PC-9 (cell line): ENCODE measurements around the gene DNAJC22. TPM values are rescaled to one million over a fixed set of nuclear protein-coding genes. Genes with fewer than 3 reads are reported as not detected.

Experiments used
- BruUV-seq: library from RNA; stranded (reverse); fragments of 400-500 nt; replicated peaks from 2 replicates; lab custom pipeline; 2021; lab: Mats Ljungman, UMichigan
- CTCF ChIA-PET: fragments of 300-600 bp; sonication (Branson Sonifier 250); formaldehyde crosslinking; loops from one replicate; lab custom pipeline; 2022; ENCODE audit warnings: antibody characterized with exemption; lab: Charles Lee
- POLR2A ChIA-PET: fragments of 300-600 bp; sonication (Branson Sonifier 250); formaldehyde crosslinking; loops from one replicate; lab custom pipeline; 2022; ENCODE audit warnings: antibody characterized with exemption; ENCODE audit not compliant: unreplicated experiment; lab: Charles Lee
- DNase-seq, 2 experiments: peaks; one replicate each; pipeline versions ENCODE4 v3.0.0 to v3.0.0-alpha.2; 2015 to 2022; ENCODE audit warnings: mixed read lengths in 1 of 2
- H2AFZ ChIP-seq: fragments of 200-600 bp; sonication (generic); 2 replicates; pipeline ENCODE4 v1.8.1; 2017; ENCODE audit warnings: antibody characterized with exemption
- H3F3A ChIP-seq: fragments of 200-600 bp; sonication (generic); 2 replicates; pipeline ENCODE4 v1.8.1; 2017; ENCODE audit warnings: antibody characterized with exemption, mild to moderate bottlenecking, low read depth; ENCODE audit not compliant: insufficient read depth
- H3K27ac ChIP-seq: fragments of 200-600 bp; sonication (generic); 2 replicates; pipeline ENCODE4 v1.6.1; 2016; ENCODE audit warnings: mixed run types
- H3K27me3 ChIP-seq: fragments of 200-600 bp; sonication (generic); 2 replicates; pipeline ENCODE4 v1.6.1; 2016; ENCODE audit warnings: low read depth, mixed run types; ENCODE audit not compliant: insufficient read depth
- H3K36me3 ChIP-seq: fragments of 200-600 bp; sonication (generic); 2 replicates; pipeline ENCODE4 v1.6.1; 2016; ENCODE audit warnings: low read depth, mixed run types
- H3K4me1 ChIP-seq: fragments of 200-600 bp; sonication (generic); replicated peaks from 2 replicates; pipeline ENCODE4 v1.6.1; 2016; ENCODE audit warnings: mixed run types; ENCODE audit not compliant: insufficient read depth
- H3K4me2 ChIP-seq: fragments of 200-600 bp; sonication (generic); 2 replicates; pipeline ENCODE4 v1.6.1; 2017; ENCODE audit warnings: mixed run types
- H3K4me3 ChIP-seq: fragments of 200-600 bp; sonication (generic); 2 replicates; pipeline ENCODE4 v1.6.1; 2016; ENCODE audit warnings: mixed run types
- H3K79me2 ChIP-seq: fragments of 200-600 bp; sonication (generic); 2 replicates; pipeline ENCODE4 v1.6.1; 2017; ENCODE audit warnings: low read depth, mixed run types
- H3K9me2 ChIP-seq: fragments of 200-600 bp; sonication (generic); 2 replicates; pipeline ENCODE4 v1.8.1; 2017; ENCODE audit warnings: mild to moderate bottlenecking; ENCODE audit not compliant: insufficient read depth
- H3K9me3 ChIP-seq: fragments of 200-600 bp; sonication (generic); 2 replicates; pipeline ENCODE4 v1.8.1; 2016; ENCODE audit warnings: low read depth; ENCODE audit not compliant: insufficient read depth
- H4K20me1 ChIP-seq: fragments of 200-600 bp; sonication (generic); 2 replicates; pipeline ENCODE4 v1.8.1; 2017; ENCODE audit not compliant: insufficient read depth
- EZH2 ChIP-seq: fragments of 200-600 bp; sonication (generic); IDR thresholded peaks from 2 replicates; pipeline ENCODE4 v1.8.0; 2017; ENCODE audit warnings: antibody characterized with exemption, low read depth
- intact Hi-C: fragments of 100-400 bp; cut with micrococcal nuclease; formaldehyde crosslinking; loops from one replicate; pipeline ENCODE4 v1.10.0; 2022; ENCODE audit not compliant: unreplicated experiment
- total RNA-seq: library from RNA; stranded (reverse); gene quantifications from 2 replicates; pipeline ENCODE4 v1.2.3, GENCODE V29; 2021
- TF ChIP-seq, protein P1 (sequence below): fragments of 200-600 bp; sonication (generic); conservative IDR thresholded peaks from 2 replicates; pipeline ENCODE4 v1.6.1; 2017; ENCODE audit warnings: mixed run types, antibody characterized with exemption, mild to moderate bottlenecking, moderate library complexity

DNAJC22 gene
- total RNA-seq, 1 experiment from 2014 or later: 3.7 TPM

DNA sequence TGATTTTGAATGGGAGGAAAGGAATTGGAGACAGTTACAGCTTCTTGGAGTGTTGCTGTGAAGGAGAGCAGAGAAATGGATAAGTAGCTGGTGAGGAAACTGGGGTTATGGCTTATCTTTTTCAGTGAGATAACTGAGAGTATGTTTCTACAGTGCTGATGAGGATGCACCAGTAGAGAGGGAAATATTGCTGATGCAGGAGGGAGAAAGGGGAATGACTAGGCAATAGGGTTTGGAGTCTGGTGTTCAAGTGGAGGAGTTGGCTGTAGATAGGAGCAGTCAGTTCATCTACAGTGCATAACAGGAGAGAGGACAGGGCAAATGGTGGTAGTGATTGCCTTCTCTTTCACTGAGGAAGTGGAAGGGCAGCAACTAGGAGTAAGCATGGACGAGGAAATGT lies 53.6 kb downstream of the DNAJC22 start:
- no peaks in the 10 kb centered on the region for H3K27me3 ChIP-seq
- no peaks in the 10 kb centered on the region for H3K9me2 ChIP-seq
- H3K4me1 ChIP-seq: peaks cover 8% of the 10 kb centered on the region
- no peak overlapping the region for H3K4me3 ChIP-seq
- no peak for DNase-seq
- no peak overlapping the region for H3K27ac ChIP-seq
- H3K36me3 ChIP-seq: no peaks in the 10 kb centered on the region
- peaks cover 7% of the 10 kb centered on the region; the same call in 1 of the 2 replicates for H4K20me1 ChIP-seq
- POLR2A ChIA-PET: interaction anchor here (0.6 kb wide), 1 partner anchor 33 kb away, joined by 3 read pairs; no protein-coding TSS in a partner anchor
- peaks cover 31% of the 10 kb centered on the region for H3K79me2 ChIP-seq
- H3K9me3 ChIP-seq: no peaks in the 10 kb centered on the region
- CTCF ChIA-PET: no interaction called here
- H2AFZ ChIP-seq: no peak overlapping the region
- peaks cover 4% of the 10 kb centered on the region; the same call in 1 of the 2 replicates for H3F3A ChIP-seq
- TF ChIP-seq, protein P1, sequence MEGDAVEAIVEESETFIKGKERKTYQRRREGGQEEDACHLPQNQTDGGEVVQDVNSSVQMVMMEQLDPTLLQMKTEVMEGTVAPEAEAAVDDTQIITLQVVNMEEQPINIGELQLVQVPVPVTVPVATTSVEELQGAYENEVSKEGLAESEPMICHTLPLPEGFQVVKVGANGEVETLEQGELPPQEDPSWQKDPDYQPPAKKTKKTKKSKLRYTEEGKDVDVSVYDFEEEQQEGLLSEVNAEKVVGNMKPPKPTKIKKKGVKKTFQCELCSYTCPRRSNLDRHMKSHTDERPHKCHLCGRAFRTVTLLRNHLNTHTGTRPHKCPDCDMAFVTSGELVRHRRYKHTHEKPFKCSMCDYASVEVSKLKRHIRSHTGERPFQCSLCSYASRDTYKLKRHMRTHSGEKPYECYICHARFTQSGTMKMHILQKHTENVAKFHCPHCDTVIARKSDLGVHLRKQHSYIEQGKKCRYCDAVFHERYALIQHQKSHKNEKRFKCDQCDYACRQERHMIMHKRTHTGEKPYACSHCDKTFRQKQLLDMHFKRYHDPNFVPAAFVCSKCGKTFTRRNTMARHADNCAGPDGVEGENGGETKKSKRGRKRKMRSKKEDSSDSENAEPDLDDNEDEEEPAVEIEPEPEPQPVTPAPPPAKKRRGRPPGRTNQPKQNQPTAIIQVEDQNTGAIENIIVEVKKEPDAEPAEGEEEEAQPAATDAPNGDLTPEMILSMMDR: no peak
- no peak for TF ChIP-seq EZH2
- H3K4me2 ChIP-seq: no peak overlapping the region
- intact Hi-C loops: no loop called here
- BruUV-seq: no TSS peak

Other genes starting within 250 kb of the DNAJC22 start
- 53.9 and 63.3 TPM in 2 replicates for gene LMBR1L, start 236.0 kb upstream of the DNAJC22 start, total RNA-seq
- 930 and 1,061 TPM in 2 replicates for gene TUBA1B, start 215.5 kb upstream of the DNAJC22 start, total RNA-seq
- gene TUBA1A, start 157.8 kb upstream of the DNAJC22 start, total RNA-seq: 14.1 and 14.2 TPM in 2 replicates
- gene TUBA1C, start 81.8 kb upstream of the DNAJC22 start, total RNA-seq: 449 and 490 TPM in 2 replicates
- gene PRPH, start 51.7 kb upstream of the DNAJC22 start, total RNA-seq: 0.46 and 0.60 TPM in 2 replicates
- 79.4 and 79.9 TPM in 2 replicates for gene TROAP, start 23.6 kb upstream of the DNAJC22 start, total RNA-seq
- 0.18 and 0.22 TPM in 2 replicates for gene C1QL4, start 9.7 kb upstream of the DNAJC22 start, total RNA-seq
- gene SPATS2, start 20.6 kb downstream of the DNAJC22 start, total RNA-seq: 65.1 and 84.3 TPM in 2 replicates
- gene KCNH3, start 192.1 kb downstream of the DNAJC22 start, total RNA-seq: not detected in 2 replicates
- 66.9 and 71.5 TPM in 2 replicates for gene MCRS1, start 221.3 kb downstream of the DNAJC22 start, total RNA-seq